ENCODE data around the gene NF1.
A peak's percentile ranks its signal among the peaks of the same experiment; 100 is the strongest.
"Not testable (repeated sequence)": the region's sequence is repeated elsewhere in the genome, so short reads cannot be mapped to it uniquely, and the experiment has no call there.

NF1 gene

DNA sequence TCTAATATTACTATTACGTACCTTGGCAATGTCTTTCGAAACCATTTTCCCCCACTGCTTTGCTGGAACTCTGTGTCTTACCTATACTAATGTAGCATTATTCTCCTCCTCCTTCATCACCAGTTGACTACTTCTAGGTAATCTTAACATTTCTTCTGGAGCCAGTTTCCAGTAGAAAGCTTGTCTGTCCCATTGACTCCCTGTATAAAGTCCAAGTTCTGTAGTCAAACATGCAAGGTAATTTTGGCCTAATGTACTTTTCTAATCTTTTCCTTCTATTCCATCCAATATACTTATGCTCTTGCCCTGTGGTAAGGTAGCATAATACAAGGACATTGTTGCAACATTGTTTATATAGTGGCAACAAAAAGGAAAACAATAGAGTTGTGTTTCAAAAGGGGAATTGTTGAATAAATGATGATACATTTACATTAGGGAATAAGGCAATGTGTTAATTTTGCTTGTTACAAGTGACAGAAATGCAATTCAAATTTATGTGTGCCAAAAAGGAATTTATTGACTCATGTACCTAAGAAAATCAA lies 174.3 kb downstream of the NF1 start:
- no peak for DNase-seq

DNA sequence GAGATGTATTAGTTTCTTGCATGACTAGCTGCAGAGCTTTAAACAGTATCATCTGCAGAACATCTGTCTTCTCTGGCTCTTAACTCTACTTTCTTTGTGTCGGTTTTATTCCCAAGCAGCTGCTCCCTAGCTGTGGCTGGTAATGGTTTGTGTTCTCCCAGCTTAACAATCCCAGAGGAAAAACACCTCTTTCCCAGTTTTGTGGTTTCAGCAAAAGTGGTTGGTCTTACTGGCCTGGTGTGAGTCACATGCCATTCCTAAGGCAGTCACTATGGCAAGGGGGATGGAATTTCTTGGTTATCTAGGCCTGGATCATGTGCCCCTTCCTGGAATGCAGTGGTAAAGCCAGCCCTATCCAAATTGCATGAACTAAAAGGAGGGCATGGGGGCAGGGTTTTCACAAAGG lies 174.8 kb downstream of the NF1 start:
- DNase-seq, result no peak

DNA sequence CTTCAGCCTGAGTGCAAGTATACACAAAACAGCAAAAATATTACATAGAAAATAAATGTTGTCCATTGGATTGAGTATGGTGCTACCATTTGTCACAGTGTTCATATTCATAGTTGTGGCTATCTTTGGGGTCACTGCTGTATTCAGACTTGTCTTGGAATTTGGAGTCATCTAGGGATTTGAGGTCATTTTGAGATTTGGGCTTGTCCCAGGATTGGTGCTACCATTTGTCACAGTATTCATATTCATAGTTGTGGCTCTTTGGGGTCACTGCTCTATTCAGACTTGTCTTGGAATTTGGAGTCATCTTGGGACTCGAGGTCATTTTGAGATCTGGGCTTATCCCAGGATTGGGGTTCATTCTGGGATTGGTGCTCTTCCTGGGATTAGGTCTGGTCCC lies 177.5 kb downstream of the NF1 start:
- no peak for DNase-seq

DNA sequence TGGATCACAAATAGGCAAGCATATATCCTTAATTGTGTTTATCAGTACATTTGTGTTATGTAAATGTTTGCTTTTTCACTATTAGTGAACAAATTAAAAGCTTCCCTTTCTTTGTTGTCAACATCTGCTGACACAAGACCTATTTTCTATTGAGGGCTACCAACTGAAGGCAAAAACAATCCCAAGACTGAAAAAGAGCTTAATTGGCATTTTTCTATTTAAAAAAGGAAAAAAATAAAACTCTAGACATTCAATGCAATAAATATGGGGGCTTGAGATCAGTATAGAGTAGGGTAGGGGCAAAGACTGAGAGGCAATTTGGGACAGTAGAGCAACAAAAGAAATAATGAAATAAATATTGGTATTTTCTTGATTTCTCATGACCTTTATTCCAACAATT lies 178.0 kb downstream of the NF1 start:
- no peak for DNase-seq

DNA sequence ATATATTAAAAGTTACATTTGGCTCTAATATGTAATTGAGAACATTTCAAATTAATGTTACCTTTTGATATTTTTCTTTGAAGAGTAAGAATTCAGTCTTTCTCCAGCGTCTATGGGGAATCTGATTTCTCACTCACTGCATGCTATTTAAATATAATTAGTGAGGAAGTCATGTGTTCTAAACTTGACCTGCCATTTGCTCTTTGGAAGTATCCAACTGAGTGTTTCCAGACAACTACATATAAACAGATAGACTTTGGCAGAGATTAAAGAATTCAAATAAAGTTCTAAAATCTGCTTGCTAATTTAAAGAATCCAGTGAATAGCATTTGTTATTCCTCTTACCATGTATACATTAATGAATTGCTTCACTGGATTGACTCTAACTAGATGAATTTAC lies 178.7 kb downstream of the NF1 start:
- no peak for DNase-seq

DNA sequence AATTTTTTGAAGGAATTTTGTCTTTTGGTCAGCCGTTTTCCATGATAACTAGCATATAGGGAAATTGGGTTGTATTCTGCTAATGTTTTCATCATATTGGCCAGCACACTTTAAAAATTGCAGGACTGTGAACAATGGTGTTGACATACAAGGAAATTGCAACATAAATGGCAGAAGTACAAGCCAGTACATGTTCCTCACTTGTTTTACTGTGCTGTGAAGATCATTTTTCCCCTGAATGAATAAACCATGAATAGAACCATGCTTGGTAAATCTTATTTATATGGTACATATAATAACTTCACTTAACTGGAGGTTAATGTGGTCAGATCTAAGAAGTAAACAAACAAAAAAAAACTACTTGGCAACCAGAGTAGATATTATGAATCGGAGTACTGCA lies 179.5 kb downstream of the NF1 start:
- DNase-seq, result no peak

DNA sequence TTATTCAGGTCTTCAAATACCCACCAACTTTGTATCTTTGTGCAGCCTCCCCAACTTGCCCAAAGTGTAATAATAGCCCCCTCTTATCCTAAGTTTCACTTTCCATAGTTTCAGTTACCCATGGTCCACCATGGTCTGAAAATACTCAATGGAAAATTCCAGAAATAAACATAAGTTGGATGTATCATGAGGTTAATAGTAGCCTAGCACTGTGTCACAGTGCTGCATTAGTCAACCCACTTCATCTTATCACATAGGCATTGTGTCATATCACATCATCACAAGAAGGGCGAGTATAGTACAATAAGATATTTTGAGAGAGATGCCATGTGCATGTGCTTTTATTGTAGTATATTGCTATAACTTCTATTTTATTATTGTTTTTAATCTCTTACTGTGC lies 180.3 kb downstream of the NF1 start:
- DNase-seq, result no peak

DNA sequence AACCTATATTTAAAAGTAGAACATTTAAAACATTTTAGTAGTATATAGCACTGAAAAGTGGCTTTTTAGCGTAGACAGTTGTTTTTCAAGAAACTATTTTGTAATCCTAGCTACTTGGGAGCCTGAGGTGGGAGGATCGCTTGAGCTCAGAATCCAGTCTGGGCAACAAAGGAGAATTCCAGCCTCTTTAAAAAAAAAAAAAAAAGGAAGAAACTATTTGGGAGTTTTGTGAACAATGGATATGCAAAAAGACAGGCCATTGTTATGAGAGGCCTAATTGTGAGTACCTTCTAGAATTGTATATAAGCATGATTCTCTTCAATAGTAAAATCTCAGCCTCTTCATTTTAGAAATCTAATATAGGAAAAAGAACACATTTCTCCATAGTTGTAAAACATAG lies 184.6 kb downstream of the NF1 start:
- DNase-seq, result no peak

DNA sequence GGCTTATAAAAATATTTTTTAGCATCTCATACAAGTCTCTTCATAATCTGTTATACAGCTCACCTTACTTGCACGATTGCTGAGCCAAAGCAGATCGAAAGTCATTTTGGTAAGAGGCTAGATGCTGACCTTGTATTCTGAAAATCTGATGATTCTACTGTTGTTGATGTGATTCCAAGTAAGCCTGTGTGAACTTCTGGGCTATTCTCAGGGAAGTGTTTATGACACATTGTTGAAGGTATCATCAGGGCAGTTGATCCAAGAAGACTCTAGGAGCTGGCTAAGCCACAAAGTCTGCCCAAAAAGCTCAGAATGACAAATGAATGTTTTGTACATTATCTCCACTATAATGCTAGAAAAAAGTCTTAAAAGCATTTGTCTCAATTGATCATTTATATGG lies 186.3 kb downstream of the NF1 start:
- DNase-seq, result no peak

DNA sequence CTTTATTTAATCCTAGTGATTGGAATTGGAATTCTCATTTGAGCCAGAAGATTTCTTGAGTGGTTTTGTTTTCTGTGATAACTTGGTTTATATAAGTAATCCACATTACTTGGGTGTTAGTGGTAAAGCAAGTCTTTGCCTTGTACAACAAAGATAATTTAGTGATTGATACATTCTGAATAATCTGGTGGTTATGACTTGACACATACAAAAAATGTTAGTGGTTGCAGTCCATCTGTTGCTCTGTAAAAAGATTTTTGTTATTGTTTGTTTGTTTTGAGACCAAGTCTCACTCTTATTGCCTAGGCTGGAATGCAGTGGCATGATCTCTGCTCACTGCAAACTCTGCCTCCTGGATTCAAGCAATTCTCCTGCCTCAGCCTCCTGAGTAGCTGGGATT lies 189.1 kb downstream of the NF1 start:
- no peak for DNase-seq

DNA sequence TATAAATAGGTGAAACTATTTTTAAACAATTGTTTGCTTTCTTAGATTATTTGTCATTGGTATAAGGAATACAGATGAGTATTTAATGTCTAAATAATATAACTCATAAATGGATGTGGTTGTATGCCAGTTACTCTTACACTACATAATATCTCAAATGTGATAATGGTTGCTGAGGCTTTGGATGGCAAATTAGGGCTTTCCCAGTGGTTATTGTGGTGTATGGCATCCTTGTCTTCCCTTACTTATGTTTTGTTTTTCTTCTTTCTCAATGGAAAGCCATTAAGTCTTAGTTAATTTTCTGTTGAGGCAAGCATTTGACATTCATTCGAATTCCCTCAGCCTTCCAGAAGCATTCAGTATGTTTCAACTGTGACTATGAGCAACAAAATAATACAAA lies 191.8 kb downstream of the NF1 start:
- no peak for DNase-seq

DNA sequence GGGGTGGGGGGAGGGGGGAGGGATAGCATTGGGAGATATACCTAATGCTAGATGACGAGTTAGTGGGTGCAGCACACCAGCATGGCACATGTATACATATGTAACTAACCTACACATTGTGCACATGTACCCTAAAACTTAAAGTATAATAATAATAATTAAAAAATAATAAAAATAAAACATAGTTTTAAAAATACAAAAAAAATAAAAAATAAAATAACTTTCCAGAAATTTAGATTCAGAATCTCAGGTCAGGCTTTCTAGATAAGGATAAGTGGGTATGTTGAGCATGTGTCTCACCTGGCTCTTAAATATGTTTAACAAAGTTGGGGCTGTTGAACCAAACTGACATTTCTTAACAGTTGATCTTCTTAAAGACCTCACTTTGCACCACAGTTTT lies 193.2 kb downstream of the NF1 start:
- DNase-seq, result not testable (repeated sequence)

DNA sequence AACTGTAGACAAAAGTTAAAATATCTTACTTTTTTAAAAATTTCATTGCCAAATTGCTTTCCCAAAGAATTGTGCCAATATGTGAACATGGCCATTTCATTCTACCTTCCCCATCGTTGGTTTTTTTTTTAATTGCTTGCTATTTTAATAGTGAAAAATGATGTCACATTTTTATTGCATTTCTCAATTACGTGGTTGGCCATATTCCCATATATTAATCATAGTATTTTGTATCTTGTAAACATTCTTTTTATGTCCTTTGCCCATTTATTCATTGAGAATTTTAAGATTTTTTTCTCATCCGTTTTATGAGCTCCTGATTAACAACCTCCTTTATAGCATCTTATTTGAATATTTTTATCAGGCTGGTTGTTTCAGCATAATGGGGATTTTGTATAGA lies 195.0 kb downstream of the NF1 start:
- no peak for DNase-seq

DNA sequence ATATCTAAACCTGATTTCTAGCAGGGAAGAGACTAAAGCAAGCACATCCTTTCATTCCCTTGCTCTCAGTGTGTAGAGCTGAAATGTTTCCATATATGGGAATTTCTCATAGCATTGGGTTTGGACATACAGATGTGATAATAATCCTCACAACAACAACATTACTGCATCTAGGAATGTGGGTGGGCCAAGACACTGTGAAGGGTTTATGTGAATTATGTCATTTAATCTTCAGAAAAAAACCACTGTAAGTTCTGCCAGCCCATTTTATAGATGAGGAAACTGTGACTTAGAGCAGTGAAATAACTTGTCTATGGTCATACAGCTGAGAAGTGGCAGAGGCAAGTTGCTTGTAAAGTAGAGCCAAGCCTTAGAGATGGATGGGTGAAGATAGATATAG lies 197.0 kb downstream of the NF1 start:
- no peak for DNase-seq

DNA sequence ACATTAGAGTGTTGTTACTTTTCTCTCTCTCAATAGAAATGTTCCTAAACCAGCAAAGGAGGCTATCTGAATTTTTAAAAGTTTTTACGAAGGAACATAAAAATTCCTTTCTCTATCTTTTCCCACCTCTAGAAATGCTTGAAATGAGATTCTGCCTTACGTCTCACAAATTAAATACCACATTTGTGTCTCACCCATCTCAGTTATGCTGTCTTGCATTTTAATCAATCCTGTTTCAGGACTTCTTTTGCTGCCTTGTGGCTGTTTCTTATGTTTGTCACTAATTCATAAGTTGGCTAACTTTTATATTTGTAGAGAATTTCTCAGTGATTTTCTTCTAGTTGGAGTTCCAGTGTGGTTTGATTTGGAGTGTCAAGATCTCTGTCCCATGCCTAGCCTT lies 198.8 kb downstream of the NF1 start:
- no peak for DNase-seq

DNA sequence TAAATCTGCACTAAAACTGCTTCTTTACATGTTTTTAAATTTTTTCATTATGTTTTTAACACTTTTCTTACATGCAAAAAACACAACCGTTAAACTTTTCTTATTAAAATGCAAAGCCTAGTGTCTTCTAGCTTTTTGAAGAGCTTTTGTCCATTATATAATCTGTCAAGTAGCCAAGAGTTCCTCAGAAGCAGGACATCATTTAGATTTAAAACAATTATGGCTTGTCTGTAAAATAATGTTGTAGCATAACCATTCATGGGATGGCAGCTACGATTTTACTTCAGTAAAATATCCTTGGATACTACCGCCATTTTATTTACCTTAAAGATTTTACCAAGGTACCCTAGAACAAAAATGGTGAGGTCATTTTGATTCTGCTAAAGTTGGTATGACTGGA lies 199.5 kb downstream of the NF1 start:
- peak in 1 of 2 donors; percentile 56 for DNase-seq

DNA sequence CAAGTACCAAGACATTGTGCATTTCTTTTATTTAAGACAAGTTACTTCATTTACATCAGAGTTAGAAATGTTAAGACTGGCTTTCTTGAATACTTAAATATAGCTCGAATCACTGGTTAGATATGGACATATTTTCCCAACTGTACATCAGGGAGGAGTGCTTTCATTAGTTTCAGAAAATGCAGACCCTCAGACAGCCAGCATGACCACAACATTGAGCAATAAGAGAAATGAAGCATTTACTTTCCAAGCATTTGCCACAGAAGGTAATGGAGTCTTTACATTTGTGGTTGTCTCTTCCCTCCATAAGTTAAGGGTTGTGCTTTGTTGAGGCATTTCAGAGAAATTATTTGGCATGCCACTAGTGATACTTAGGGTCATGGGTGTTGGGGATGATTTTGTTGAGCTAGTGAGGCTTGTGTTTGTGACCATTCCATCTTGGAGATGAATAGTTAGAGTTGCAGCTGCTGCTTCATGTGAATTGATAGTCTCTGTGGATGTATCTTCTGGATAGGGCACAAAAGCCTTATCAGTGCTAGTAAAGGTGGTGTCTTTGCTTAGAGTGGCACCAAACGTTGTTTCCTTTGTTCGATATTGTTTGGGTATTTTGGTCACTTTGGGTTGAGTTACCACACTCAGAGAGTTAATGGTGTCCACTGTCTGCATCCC lies 200.2 kb downstream of the NF1 start:
- DNase-seq, result no peak

DNA sequence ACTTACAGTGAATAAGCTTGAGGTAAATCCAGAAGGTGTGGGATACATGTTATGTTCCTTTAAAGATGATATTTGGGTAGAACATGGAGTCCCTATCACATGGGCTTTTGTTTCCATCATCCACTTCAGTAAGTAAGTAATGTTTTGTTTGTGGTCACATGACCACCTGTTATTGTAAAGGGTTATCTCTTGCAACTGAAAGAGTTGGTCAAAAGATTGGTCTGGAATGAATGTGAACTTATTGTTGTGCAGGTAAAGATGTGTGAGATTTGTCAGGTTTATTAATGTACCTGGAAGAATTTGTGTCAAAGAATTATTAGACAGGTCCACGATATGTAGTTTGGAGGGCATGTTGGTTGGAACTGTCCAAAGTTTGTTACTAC lies 200.7 kb downstream of the NF1 start:
- DNase-seq, result no peak

DNA sequence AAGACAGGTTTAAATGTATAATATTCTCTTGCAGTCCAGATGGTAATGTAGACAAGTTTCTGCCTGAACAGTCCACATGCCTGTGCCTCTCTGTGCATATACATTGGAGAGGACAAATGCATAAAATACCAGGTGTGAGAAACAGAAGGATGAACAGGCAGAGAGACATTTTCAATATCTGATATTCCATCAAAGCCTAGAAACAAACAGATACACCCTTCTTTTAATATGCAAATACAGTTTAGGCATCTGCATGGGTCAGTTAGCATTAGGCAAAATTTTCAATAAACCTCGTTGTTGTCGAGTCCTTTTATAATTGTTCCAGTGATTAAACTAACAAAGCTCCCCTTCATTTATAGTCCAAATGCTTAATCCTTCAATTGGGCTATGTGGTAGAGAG lies 201.4 kb downstream of the NF1 start:
- DNase-seq, result peak in 1 of 2 donors; percentile 90

DNA sequence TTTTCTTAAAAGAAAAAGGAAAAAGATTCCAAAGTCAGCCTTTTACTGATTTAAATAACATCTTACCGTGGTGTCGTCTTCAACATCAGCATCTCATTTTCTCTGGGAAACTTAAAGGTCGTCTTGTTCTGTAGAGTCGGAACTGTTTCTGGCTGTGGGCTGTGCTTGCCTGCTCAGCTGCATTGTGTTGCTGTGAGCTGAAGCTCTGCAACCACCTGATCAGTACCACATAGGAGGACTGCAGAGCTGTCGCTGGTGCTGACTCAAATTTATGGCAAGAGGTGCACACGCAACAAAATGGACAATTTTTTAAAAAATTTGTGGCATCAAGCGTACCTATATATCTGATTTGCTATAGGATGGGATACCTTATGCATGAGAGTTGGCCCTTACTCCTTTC lies 202.3 kb downstream of the NF1 start, which contains the start of gene OMG:
Gene OMG, minus strand, starts transcription at position 150 of the 400 bp plus-strand sequence. CDS start 908 bp downstream, outside the sequence.
- peak; percentile 67 to 86 for DNase-seq

DNA sequence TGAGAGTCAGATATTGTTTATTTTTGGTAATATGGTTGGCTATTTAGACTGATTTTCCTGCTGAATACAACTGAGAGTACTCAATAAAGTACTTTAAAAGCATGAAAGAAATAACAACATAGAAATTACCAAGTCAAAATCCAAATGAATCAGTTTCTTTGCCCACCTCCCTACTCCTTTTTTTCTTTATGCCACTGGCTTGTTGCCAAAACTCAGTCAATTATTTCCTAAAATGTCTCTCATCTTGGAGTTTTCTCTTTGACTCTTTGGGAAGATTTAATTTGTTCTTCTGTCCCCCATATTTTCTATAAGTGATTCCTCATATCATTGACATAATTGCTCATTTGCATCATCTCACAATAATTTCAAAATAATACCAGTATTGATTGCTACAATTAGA lies 204.8 kb downstream of the NF1 start:
- no peak for DNase-seq

DNA sequence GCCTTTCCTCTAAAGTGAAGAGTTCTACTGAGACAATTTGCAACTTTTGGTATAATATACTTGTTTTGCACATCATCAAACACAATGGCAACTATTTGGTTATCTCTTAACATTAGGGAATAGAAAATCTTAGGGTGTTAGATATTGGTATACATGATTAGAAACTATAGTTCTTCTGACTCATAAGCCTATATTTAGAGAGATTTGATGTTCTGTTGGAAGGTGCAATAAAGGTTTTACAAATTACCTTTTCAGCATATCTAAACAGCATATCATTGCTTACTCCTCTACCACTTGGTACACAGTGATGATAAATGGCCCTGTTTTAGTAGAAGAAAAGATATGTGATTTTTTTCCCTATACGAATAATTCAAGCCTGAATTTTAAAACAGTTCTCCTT lies 212.9 kb downstream of the NF1 start:
- DNase-seq, result no peak

DNA sequence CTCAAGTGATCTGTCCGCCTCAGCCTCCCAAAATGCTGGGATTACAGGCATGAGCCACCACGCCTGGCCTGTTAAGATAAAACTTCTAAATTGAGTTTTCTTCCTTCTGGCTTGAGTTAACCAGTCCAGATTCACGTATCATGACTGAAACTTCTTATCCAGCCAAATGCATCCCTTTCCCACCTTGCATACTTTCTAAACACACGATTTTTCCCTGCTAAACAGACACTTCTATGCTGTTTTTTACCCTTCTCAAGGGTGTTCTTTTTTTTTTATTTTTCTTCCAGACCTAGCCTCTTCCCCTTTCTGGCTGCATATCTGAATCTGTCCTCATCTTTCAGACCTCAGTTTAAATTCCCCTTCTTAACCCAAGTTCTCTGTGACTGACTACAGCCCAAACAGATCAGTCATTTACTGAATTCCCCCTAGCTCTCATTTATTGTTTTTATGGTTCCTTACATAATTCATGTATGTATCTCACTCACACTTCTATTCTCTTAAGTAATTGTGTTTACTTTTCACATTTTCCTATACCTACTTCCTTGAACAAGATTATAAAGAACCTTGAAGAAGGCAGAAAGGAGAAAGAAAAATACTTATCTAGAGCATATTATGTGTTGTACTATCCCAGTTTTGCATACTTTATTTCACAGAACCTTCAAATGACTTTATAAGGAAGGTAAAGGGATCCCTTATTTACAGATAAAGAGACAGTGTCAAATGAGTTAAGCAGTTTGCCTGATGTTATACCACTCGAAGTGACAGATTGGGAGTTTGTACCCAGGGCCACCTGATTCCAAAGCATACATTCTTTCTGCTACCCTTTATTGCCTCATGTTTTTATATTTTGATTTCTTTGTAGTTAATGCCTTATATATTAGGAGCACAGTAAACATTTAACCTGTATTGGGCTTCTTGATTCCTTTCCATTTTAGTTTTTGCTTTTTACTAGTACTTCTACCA lies 213.9 kb downstream of the NF1 start:
- no peak for DNase-seq

DNA sequence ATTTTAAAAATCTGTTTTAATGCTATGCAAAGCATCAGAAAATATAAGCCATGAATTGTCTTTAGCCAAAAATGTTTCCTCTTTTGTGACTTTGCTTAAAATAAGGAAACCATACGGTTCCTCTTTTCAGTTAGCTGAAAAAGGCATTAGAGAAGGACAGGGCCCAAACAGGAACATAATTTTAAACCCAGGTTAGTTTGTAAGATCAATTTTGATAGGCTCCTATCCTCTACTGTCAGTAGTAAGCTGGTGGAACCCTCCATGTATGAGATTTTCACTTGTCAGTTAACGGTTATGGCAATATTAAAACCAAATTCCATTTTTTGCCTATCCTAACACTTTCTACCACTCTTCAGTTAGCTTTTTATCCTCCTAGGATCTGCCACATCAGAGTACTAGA lies 214.8 kb downstream of the NF1 start:
- peak in 1 of 2 donors; percentile 6 for DNase-seq
